Uterus (tissue), 4 donors: Measurements from ENCODE around the gene EIF2S2. TPM values are rescaled to one million over a fixed set of nuclear protein-coding genes. Genes with fewer than 3 reads are reported as not detected.

Experiments
- DNase-seq, 2 donors: peaks; one replicate each; pipeline ENCODE4 v3.0.0-alpha.2; 2019 to 2020
- H3K27ac ChIP-seq, 2 donors: fragments of 200-600 bp; sonication (generic); 1 replicate in 1 of 2; 2 replicates in 1 of 2; pipeline ENCODE4 v1.5.1; 2016 to 2018
- H3K27me3 ChIP-seq, 2 donors: fragments of 200-600 bp; sonication (generic); one replicate each; pipeline ENCODE4 v1.5.1; 2018 to 2019; ENCODE audit warnings: control low read depth in 1 of 2
- H3K36me3 ChIP-seq, 2 donors: fragments of 200-600 bp; sonication (generic); one replicate each; pipeline ENCODE4 v1.5.1; 2019; ENCODE audit warnings: control low read depth in 1 of 2
- H3K4me1 ChIP-seq, 2 donors: fragments of 200-600 bp; sonication (generic); one replicate each; pipeline ENCODE4 v1.5.1; 2018 to 2019; ENCODE audit warnings: control low read depth in 1 of 2
- H3K4me3 ChIP-seq, 2 donors: fragments of 200-600 bp; sonication (generic); 1 replicate in 1 of 2; 2 replicates in 1 of 2; pipeline ENCODE4 v1.5.1; 2018 to 2019; ENCODE audit warnings: mild to moderate bottlenecking in 1 of 2
- H3K9me3 ChIP-seq, 2 donors: fragments of 200-600 bp; sonication (generic); one replicate each; pipeline ENCODE4 v1.5.1; 2019; ENCODE audit warnings: control low read depth in 1 of 2
- POLR2A ChIP-seq, 2 donors: fragments of 450-650 bp; IDR thresholded peaks; one replicate each; pipeline ENCODE4 v1.6.1; 2016; ENCODE audit warnings: antibody characterized with exemption in 2 of 2, mild to moderate bottlenecking in 1 of 2, moderate library complexity in 1 of 2
- intact Hi-C: fragments of 100-400 bp; cut with DNase I; formaldehyde crosslinking; loops from one replicate; pipeline ENCODE4 v1.15.1; 2023; ENCODE audit warnings: low total_unique reads
- total RNA-seq, 4 donors: library from RNA; depleted of rRNA in 3 of 4; stranded (reverse); fragments of >200 nt in 3 of 4; gene quantifications; one replicate each; pipeline versions ENCODE4 v1.1.0 to v1.2.4, GENCODE V29; 2014 to 2023
- TF ChIP-seq, protein P1 (sequence below), 4 experiments: fragments of 200-600 bp in 2 of 4; fragments of 450-650 bp in 2 of 4; sonication (generic) in 2 of 4; IDR thresholded peaks; one replicate each; pipeline ENCODE4 v1.5.1; 2016 to 2019; ENCODE audit warnings: antibody characterized with exemption in 4 of 4, mild to moderate bottlenecking in 2 of 4, moderate library complexity in 1 of 4
- donor health status: DM: yes; HTN: yes; CAD: no.

EIF2S2 gene
- total RNA-seq, 4 donors from 2014 or later = 18.7 to 46.9 (median 37.6) TPM

DNA sequence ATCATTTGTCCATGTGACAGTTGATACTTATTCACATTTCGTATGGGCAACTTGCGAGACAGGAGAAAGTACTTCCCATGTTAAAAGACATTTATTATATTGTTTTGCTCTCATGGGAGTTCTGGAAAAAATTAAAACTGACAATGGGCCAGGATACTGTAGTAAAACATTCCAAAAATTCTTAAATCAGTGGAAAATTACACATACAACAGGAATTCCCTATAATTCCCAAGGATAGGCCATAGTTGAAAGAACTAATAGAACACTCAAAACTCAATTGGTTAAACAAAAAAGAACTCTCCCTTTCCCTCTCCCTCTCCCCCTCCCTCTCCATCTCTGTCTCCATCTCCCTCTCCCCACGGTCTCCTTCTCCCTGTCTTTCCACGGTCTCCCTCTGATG is 19.4 kb upstream of the EIF2S2 start:
- TF ChIP-seq POLR2A (IDR thresholded peaks at IDR 0.05) = no peak
- TF ChIP-seq, protein P1, sequence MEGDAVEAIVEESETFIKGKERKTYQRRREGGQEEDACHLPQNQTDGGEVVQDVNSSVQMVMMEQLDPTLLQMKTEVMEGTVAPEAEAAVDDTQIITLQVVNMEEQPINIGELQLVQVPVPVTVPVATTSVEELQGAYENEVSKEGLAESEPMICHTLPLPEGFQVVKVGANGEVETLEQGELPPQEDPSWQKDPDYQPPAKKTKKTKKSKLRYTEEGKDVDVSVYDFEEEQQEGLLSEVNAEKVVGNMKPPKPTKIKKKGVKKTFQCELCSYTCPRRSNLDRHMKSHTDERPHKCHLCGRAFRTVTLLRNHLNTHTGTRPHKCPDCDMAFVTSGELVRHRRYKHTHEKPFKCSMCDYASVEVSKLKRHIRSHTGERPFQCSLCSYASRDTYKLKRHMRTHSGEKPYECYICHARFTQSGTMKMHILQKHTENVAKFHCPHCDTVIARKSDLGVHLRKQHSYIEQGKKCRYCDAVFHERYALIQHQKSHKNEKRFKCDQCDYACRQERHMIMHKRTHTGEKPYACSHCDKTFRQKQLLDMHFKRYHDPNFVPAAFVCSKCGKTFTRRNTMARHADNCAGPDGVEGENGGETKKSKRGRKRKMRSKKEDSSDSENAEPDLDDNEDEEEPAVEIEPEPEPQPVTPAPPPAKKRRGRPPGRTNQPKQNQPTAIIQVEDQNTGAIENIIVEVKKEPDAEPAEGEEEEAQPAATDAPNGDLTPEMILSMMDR (IDR thresholded peaks at IDR 0.05) = no peak
- H3K36me3 ChIP-seq = no peaks in the 10 kb centered on the region
- no peak for DNase-seq
- H3K4me1 ChIP-seq = no peaks in the 10 kb centered on the region
- no peak overlapping the region for H3K4me3 ChIP-seq
- H3K27ac ChIP-seq = no peak overlapping the region
- H3K9me3 ChIP-seq = no peaks in the 10 kb centered on the region
- H3K27me3 ChIP-seq = no peaks in the 10 kb centered on the region
- intact Hi-C loops = no loop called here

DNA sequence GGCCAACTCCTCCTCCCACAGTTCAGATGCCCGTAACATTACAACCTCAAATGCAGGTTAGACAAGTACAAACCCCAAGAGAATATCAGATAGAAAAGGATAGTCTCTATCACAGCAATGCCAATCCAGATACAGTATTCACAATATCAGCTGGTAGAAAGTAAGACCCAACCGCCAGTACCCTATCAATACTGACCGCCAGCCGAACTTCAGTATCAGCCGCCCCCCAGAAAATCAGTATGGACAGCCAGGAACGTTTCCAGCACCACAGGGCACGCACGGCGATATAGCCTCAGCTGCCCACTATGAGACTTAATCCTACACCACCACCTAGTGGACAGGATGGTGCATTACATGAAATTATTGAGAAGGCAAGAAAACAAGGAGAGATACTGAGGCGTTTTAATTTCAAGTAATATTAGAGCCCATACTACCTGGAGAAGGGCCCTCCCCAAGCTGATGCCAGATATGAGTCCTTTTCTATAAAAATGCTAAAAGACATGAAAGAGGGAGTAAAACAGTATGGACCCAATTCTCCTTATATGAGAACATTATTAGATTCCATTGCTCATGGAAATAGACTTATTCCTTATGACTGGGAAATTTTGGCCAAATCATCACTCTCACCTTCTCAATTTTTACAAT is 17.6 kb upstream of the EIF2S2 start:
- Histone ChIP-seq H3K4me1 (no peaks in the 10 kb centered on the region), H3K4me3 (no peak overlapping the region), H3K9me3 (no peaks in the 10 kb centered on the region), H3K27ac (no peak overlapping the region), H3K27me3 (no peaks in the 10 kb centered on the region), H3K36me3 (no peaks in the 10 kb centered on the region)
- TF ChIP-seq POLR2A (IDR thresholded peaks at IDR 0.05) = no peak
- TF ChIP-seq, protein P1 (IDR thresholded peaks at IDR 0.05) = peak; percentile 82 to 87 (median 84)
- intact Hi-C loops = no loop called here
- DNase-seq = peak; percentile 44 to 65

DNA sequence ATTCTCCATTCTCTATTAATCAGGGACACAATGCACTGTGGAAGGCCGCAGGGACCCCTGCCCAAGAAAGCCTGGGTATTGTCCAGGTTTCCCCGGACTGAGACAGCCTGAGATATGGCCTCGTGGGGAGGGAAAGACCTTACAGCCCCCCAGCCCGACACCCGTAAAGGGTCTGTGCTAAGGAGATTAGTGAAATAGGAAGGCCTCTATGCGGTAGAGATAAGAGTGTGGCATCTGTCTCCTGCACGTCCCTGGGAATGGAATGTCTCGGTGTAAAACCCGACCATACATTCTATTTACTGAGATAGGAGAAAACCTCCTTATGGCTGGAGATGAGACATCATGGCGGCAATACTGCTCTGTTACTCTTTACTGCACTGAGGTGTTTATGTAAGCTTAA is 15.7 kb upstream of the EIF2S2 start:
- Histone ChIP-seq H3K27ac (no peak overlapping the region), H3K4me1 (no peaks in the 10 kb centered on the region), H3K36me3 (no peaks in the 10 kb centered on the region), H3K9me3 (no peaks in the 10 kb centered on the region), H3K27me3 (no peaks in the 10 kb centered on the region), H3K4me3 (no peak overlapping the region)
- DNase-seq = no peak
- intact Hi-C loops = no loop called here
- TF ChIP-seq POLR2A (IDR thresholded peaks at IDR 0.05) = no peak
- TF ChIP-seq, protein P1 (IDR thresholded peaks at IDR 0.05) = no peak

DNA sequence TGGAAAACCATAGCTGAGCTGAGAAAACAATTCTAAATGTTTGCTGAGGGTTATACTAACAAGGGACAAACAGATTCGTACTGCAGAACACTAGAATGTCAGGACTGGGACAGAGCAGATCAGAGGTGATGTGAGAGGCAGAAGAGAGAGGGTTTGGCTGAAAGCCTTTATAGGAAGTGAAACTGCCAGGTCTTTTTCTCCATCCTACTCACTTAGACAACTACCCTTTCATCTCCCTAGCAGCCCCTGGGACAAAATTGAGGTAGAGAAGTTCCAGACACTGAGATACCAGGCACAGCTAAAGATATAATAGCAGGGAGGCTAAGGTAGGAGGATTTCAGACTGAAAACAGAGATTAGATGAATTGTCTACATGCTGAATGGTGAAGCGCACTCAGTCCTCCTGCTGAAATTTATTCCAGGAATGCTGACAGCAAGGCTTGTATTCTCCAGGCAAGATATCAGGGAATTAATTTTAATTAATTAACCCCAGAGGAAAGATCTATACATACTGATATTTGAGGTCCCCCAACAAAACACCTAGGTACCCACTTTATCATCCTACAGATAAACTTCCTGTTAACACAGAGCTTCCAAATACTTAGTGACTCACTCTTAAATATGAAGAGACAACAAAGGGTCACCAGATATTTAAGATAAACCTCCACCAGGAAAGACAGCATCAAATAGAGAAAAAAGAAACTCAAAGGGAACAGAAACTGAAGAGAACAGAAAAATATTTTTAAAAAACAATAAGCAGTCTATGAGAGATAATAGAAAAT is 12.6 kb upstream of the EIF2S2 start:
- Histone ChIP-seq H3K4me1 (no peaks in the 10 kb centered on the region), H3K27ac (no peak overlapping the region), H3K36me3 (no peaks in the 10 kb centered on the region), H3K27me3 (no peaks in the 10 kb centered on the region), H3K4me3 (no peak overlapping the region), H3K9me3 (no peaks in the 10 kb centered on the region)
- DNase-seq = no peak
- intact Hi-C loops = no loop called here
- TF ChIP-seq POLR2A (IDR thresholded peaks at IDR 0.05) = no peak
- TF ChIP-seq, protein P1 (IDR thresholded peaks at IDR 0.05) = no peak

DNA sequence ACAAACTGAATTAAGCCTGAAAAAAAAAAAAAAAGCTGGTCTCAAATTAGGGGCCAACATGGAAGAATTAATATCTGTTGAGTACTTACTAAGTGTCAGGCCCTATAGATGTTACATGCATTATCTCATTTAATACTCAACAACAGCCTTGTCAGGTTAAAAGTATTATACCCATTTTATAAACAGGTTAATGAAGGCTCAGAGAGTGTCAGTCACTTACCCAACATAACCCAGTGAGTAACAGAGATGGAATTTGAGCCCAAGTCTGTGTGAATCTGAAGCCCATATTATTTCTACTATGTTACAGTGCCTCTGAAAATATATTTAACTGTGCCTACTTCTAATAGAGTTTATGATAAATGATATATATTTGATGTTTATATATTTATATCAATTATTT is 11.3 kb upstream of the EIF2S2 start:
- no peak overlapping the region for H3K27ac ChIP-seq
- H3K36me3 ChIP-seq = no peaks in the 10 kb centered on the region
- H3K4me3 ChIP-seq = no peak overlapping the region
- no peak for DNase-seq
- H3K9me3 ChIP-seq = no peaks in the 10 kb centered on the region
- no peaks in the 10 kb centered on the region for H3K4me1 ChIP-seq
- intact Hi-C loops = no loop called here
- TF ChIP-seq, protein P1 (IDR thresholded peaks at IDR 0.05) = no peak
- TF ChIP-seq POLR2A (IDR thresholded peaks at IDR 0.05) = no peak
- no peaks in the 10 kb centered on the region for H3K27me3 ChIP-seq
